Gastroesophageal sphincter (tissue), 4 donors: ENCODE measurements around the gene KIF26B. TPM values are rescaled to one million over a fixed set of nuclear protein-coding genes. Genes with fewer than 3 reads are reported as not detected.
"Not testable (repeated sequence)": the region's sequence is repeated elsewhere in the genome, so short reads cannot be mapped to it uniquely, and the experiment has no call there.

Experiments
- ATAC-seq: fragments of 150-250 bp; one replicate; pipeline ENCODE4 v1.9.1; 2016; ENCODE audit warnings: mild to moderate bottlenecking, moderate library complexity
- H3K27ac ChIP-seq, 4 donors: fragments of 200-600 bp; sonication (generic) in 3 of 4; 1 replicate in 3 of 4; 2 replicates in 1 of 4; pipeline ENCODE4 v1.5.1; 2016 to 2019
- H3K27me3 ChIP-seq: fragments of 200-600 bp; sonication (generic); one replicate; pipeline ENCODE4 v1.5.1; 2019
- H3K36me3 ChIP-seq, 2 donors: fragments of 200-600 bp; sonication (generic); one replicate each; pipeline ENCODE4 v1.5.1; 2019; ENCODE audit warnings: control low read depth in 1 of 2
- H3K4me1 ChIP-seq, 3 donors: fragments of 200-600 bp; sonication (generic); 1 replicate in 2 of 3; 2 replicates in 1 of 3; pipeline ENCODE4 v1.5.1; 2016 to 2019; ENCODE audit warnings: control low read depth in 2 of 3
- H3K4me3 ChIP-seq, 2 donors: fragments of 200-600 bp; sonication (generic); one replicate each; pipeline ENCODE4 v1.5.1; 2019; ENCODE audit warnings: mild to moderate bottlenecking in 1 of 2, moderate library complexity in 1 of 2
- H3K9me3 ChIP-seq, 3 donors: fragments of 200-600 bp; sonication (generic); one replicate each; pipeline ENCODE4 v1.5.1; 2017 to 2019; ENCODE audit warnings: control low read depth in 2 of 3
- CTCF ChIP-seq, 4 experiments: fragments of 200-600 bp in 2 of 4; fragments of 450-650 bp in 2 of 4; sonication (generic) in 1 of 4; IDR thresholded peaks; one replicate each; pipeline ENCODE4 v1.5.1; 2017 to 2019; ENCODE audit warnings: antibody characterized with exemption in 4 of 4, mild to moderate bottlenecking in 2 of 4, moderate library complexity in 2 of 4
- EP300 ChIP-seq: sonication (generic); formaldehyde crosslinking; IDR thresholded peaks from one replicate; pipeline ENCODE4 v1.6.1; 2017; ENCODE audit warnings: antibody characterized with exemption, mild to moderate bottlenecking
- POLR2A ChIP-seq, 2 donors: fragments of 450-650 bp; IDR thresholded peaks; one replicate each; pipeline ENCODE4 v1.6.1; 2017; ENCODE audit warnings: antibody characterized with exemption in 2 of 2, mild to moderate bottlenecking in 2 of 2, moderate library complexity in 1 of 2
- POLR2AphosphoS5 ChIP-seq: sonication (generic); formaldehyde crosslinking; IDR thresholded peaks from one replicate; pipeline ENCODE4 v1.6.1; 2017; ENCODE audit warnings: antibody characterized with exemption
- WGBS, 2 donors: methylation state at CpG; one replicate each; pipeline ENCODE4 v1.1.5; 2018; ENCODE audit warnings: low coverage in 1 of 2; 5-methylcytosine and 5-hydroxymethylcytosine counted together
- total RNA-seq, 4 donors: library from RNA; depleted of rRNA; stranded (reverse); fragments of >200 nt; gene quantifications; one replicate each; pipeline ENCODE4 v1.1.0, GENCODE V29; 2016

Gene KIF26B
- total RNA-seq, 4 donors from 2014 or later: 0.62 to 1.9 (median 0.97) TPM

GRCh38 chr1:245671349-245671748 is 516.6 kb downstream of the KIF26B start:
- no peaks in the 10 kb centered on the region for H3K4me1 ChIP-seq
- no peaks in the 10 kb centered on the region for H3K9me3 ChIP-seq
- 95 to 96% methylated on average over 3 to 5 of the region's 5 CpGs for whole genome bisulfite sequencing, 2 donors
- no peaks in the 10 kb centered on the region for H3K27me3 ChIP-seq
- TF ChIP-seq POLR2AphosphoS5 (no peak), POLR2A (IDR thresholded peaks at IDR 0.05) (no peak), CTCF (IDR thresholded peaks at IDR 0.05) (no peak), EP300 (no peak)
- H3K36me3 ChIP-seq: no peaks in the 10 kb centered on the region
- no peak overlapping the region for H3K4me3 ChIP-seq
- H3K27ac ChIP-seq: no peak overlapping the region
- no peak for ATAC-seq

GRCh38 chr1:245671966-245672767 is 517.4 kb downstream of the KIF26B start:
- ATAC-seq: no peak
- no peak overlapping the region for H3K4me3 ChIP-seq
- H3K27ac ChIP-seq: no peak overlapping the region
- H3K27me3 ChIP-seq: no peaks in the 10 kb centered on the region
- TF ChIP-seq EP300 (no peak), POLR2A (IDR thresholded peaks at IDR 0.05) (no peak), POLR2AphosphoS5 (no peak), CTCF (IDR thresholded peaks at IDR 0.05) (no peak)
- no peaks in the 10 kb centered on the region for H3K9me3 ChIP-seq
- WGBS, 2 donors: 60 to 88% methylated on average over 1 to 6 of the region's 18 CpGs
- H3K36me3 ChIP-seq: no peaks in the 10 kb centered on the region
- H3K4me1 ChIP-seq: no peaks in the 10 kb centered on the region

GRCh38 chr1:245672836-245673656 is 518.3 kb downstream of the KIF26B start:
- H3K4me3 ChIP-seq, ATAC-seq, H3K9me3 ChIP-seq, H3K27me3 ChIP-seq, H3K27ac ChIP-seq, H3K36me3 ChIP-seq, H3K4me1 ChIP-seq: not testable (repeated sequence)
- WGBS, 2 donors: 94 to 98% methylated on average over 8 to 10 of the region's 41 CpGs

- H3K27ac ChIP-seq: no peak overlapping the region
- no peaks in the 10 kb centered on the region for H3K9me3 ChIP-seq
- TF ChIP-seq EP300: no peak
- no peak for TF ChIP-seq CTCF (IDR thresholded peaks at IDR 0.05)
- no peak for TF ChIP-seq POLR2AphosphoS5
- no peak for TF ChIP-seq POLR2A (IDR thresholded peaks at IDR 0.05)
- 42 to 54% methylated on average over 2 of the region's 2 CpGs for WGBS, 2 donors
- no peak for ATAC-seq
- no peaks in the 10 kb centered on the region for H3K27me3 ChIP-seq
- H3K4me3 ChIP-seq: no peak overlapping the region
- no peaks in the 10 kb centered on the region for H3K36me3 ChIP-seq
- H3K4me1 ChIP-seq: no peaks in the 10 kb centered on the region
Measured at GRCh38 chr1:245673881-245674414, 519.2 kb downstream of the KIF26B start.

GRCh38 chr1:245677461-245678240 is 522.9 kb downstream of the KIF26B start:
- H3K9me3 ChIP-seq: no peaks in the 10 kb centered on the region
- no peaks in the 10 kb centered on the region for H3K4me1 ChIP-seq
- no peaks in the 10 kb centered on the region for H3K27me3 ChIP-seq
- WGBS, 2 donors: 77 to 95% methylated on average over 4 to 9 of the region's 9 CpGs
- ATAC-seq: no peak
- H3K4me3 ChIP-seq: no peak overlapping the region
- TF ChIP-seq POLR2AphosphoS5 (no peak), POLR2A (IDR thresholded peaks at IDR 0.05) (no peak), EP300 (no peak), CTCF (IDR thresholded peaks at IDR 0.05) (no peak)
- no peak overlapping the region for H3K27ac ChIP-seq
- no peaks in the 10 kb centered on the region for H3K36me3 ChIP-seq
